Keratinocyte (primary cell): Measurements from ENCODE around the gene RTCB. TPM values are rescaled to one million over a fixed set of nuclear protein-coding genes. Genes with fewer than 3 reads are reported as not detected.

ENCODE experiments used
- DNase-seq: peaks from one replicate; pipeline ENCODE4 v3.0.0-alpha.2; 2011; ENCODE audit warnings: low read depth, missing footprints, low spot score
- FAIRE-seq: peaks from 2 replicates; lab custom pipeline; 2011; peaks lifted over from hg19 to GRCh38; lab: Jason Lieb, UNC
- H2AFZ ChIP-seq: 2 replicates; pipeline ENCODE4 v1.6.0; 2012; ENCODE audit warnings: low read length, control low read depth, inconsistent platforms; ENCODE audit not compliant: control insufficient read depth
- H3K27ac ChIP-seq: 2 replicates; pipeline ENCODE4 v1.5.1; 2011; ENCODE audit warnings: low read length; ENCODE audit not compliant: control insufficient read depth, insufficient read depth
- H3K27me3 ChIP-seq: 3 replicates; pipeline ENCODE4 v1.6.0; 2011; ENCODE audit warnings: low read length; ENCODE audit not compliant: control insufficient read depth, insufficient read depth; ENCODE audit errors: extremely low read depth
- H3K36me3 ChIP-seq, 2 experiments: 2 replicates in 1 of 2; 3 replicates in 1 of 2; pipeline ENCODE4 v1.5.1; 2011; ENCODE audit warnings: low read length in 2 of 2, mild to moderate bottlenecking in 1 of 2; ENCODE audit not compliant: control insufficient read depth in 2 of 2, insufficient read depth in 2 of 2; ENCODE audit errors: extremely low read depth in 1 of 2
- H3K4me1 ChIP-seq: 3 replicates; pipeline ENCODE4 v1.5.1; 2011; ENCODE audit warnings: low read length; ENCODE audit not compliant: control insufficient read depth, insufficient read depth; ENCODE audit errors: extremely low read depth
- H3K4me2 ChIP-seq: 3 replicates; pipeline ENCODE4 v1.6.0; 2011; ENCODE audit warnings: low read depth, low read length; ENCODE audit not compliant: control insufficient read depth, insufficient read depth; ENCODE audit errors: extremely low read depth
- H3K4me3 ChIP-seq, 3 experiments: fragments of 200-600 bp in 1 of 3; sonication (generic) in 1 of 3; 2 replicates in 2 of 3; 3 replicates in 1 of 3; pipeline ENCODE4 v1.5.1; 2011 to 2016; ENCODE audit warnings: low read length in 3 of 3, mild to moderate bottlenecking in 3 of 3, control low read depth in 2 of 3, inconsistent platforms in 1 of 3, low read depth in 1 of 3, mixed read lengths in 1 of 3, mixed run types in 1 of 3, moderate library complexity in 1 of 3; ENCODE audit not compliant: control insufficient read depth in 2 of 3, insufficient read depth in 2 of 3; ENCODE audit errors: extremely low read depth in 1 of 3
- H3K79me2 ChIP-seq: 2 replicates; pipeline ENCODE4 v1.6.0; 2012; ENCODE audit warnings: low read length; ENCODE audit not compliant: control insufficient read depth, insufficient read depth
- H3K9ac ChIP-seq: 3 replicates; pipeline ENCODE4 v1.6.0; 2011; ENCODE audit warnings: low read length; ENCODE audit not compliant: control insufficient read depth, insufficient read depth; ENCODE audit errors: extremely low read depth
- H3K9me1 ChIP-seq: 3 replicates; pipeline ENCODE4 v1.6.0; 2011; ENCODE audit warnings: low read length; ENCODE audit not compliant: control insufficient read depth, insufficient read depth; ENCODE audit errors: extremely low read depth
- H3K9me3 ChIP-seq: 2 replicates; pipeline ENCODE4 v1.5.1; 2012; ENCODE audit warnings: low read depth, low read length; ENCODE audit not compliant: control insufficient read depth
- H4K20me1 ChIP-seq: 3 replicates; pipeline ENCODE4 v1.6.0; 2011; ENCODE audit warnings: low read length; ENCODE audit not compliant: control insufficient read depth, insufficient read depth; ENCODE audit errors: extremely low read depth
- CTCF ChIP-seq, 3 experiments: IDR thresholded peaks in 1 of 3; conservative IDR thresholded peaks in 1 of 3; optimal IDR thresholded peaks in 1 of 3; 2 replicates in 2 of 3; 3 replicates in 1 of 3; pipeline versions ENCODE3 to v1.5.1; 2011; ENCODE audit warnings: low read length in 3 of 3, mild to moderate bottlenecking in 3 of 3, moderate library complexity in 2 of 3, control low read depth in 1 of 3, inconsistent platforms in 1 of 3; ENCODE audit not compliant: insufficient read depth in 2 of 3; ENCODE audit errors: extremely low read depth in 1 of 3
- EZH2 ChIP-seq: IDR thresholded peaks from one replicate; pipeline ENCODE4 v1.6.1; 2012; ENCODE audit warnings: inconsistent platforms, mild to moderate bottlenecking, low read length, moderate library complexity
- dilution Hi-C: fragments of 300-500 bp; cut with MboI; formaldehyde crosslinking; loops from one replicate; pipeline ENCODE4 v1.7.0; 2020; ENCODE audit warnings: low sequenced_read_pairs; ENCODE audit not compliant: extremely low pct_ligation_motif_present
- polyA minus RNA-seq, 3 experiments: library from RNA; depleted of rRNA, polyadenylated mRNA; stranded (reverse); fragments of >200 nt; gene quantifications; 1 replicate in 1 of 3; 2 replicates in 1 of 3; 3 replicates in 1 of 3; pipeline ENCODE4 v1.2.3, GENCODE V29; 2011
- polyA plus RNA-seq, 5 experiments: library from polyadenylated mRNA; depleted of rRNA in 3 of 5; stranded (reverse) in 3 of 5; stranded (forward) in 1 of 5; unstranded in 1 of 5; fragments of >200 nt; gene quantifications; 1 replicate in 1 of 5; 2 replicates in 3 of 5; 3 replicates in 1 of 5; pipeline versions ENCODE4 v1.2.1 to v1.2.3, GENCODE V29; 2011 to 2012; ENCODE audit warnings: missing spikeins in 2 of 5, low read depth in 1 of 5, low replicate concordance in 1 of 5

The RTCB gene
- polyA plus RNA-seq, result 117 to 143 TPM (median 122 TPM) in 3 replicates
- polyA plus RNA-seq (2011; ENCODE audit: low read depth), result 35.7 TPM
- polyA plus RNA-seq (2011; cell fraction: cytosol; rRNA removed), result 90.2 and 104 TPM in 2 replicates
- 120 and 163 TPM in 2 replicates for polyA plus RNA-seq (2011; cell fraction: nucleus; rRNA removed)
- 77.7 and 83.0 TPM in 2 replicates for polyA plus RNA-seq (2012; ENCODE audit: low replicate concordance)
- 60.8 to 113 TPM (median 77.1 TPM) in 3 replicates for polyA minus RNA-seq
- 38.9 TPM for polyA minus RNA-seq (2011; cell fraction: cytosol; rRNA and poly(A)+ RNA removed)
- 31.8 and 50.7 TPM in 2 replicates for polyA minus RNA-seq (2011; cell fraction: nucleus; rRNA and poly(A)+ RNA removed)

GRCh38 chr22:32411829-32412592, at the start of gene RTCB:
RTCB (minus strand) TSS chr22:32412247; CDS start chr22:32412156, 91 bp downstream.
- H3K9ac ChIP-seq, result peak within 1 kb of the TSS; percentile 96
- peak within 1 kb of the TSS; percentile 96 for H3K27ac ChIP-seq
- H3K9me3 ChIP-seq, result no peaks in the 10 kb centered on the region
- peaks cover 25% of the 10 kb centered on the region for H3K4me1 ChIP-seq
- peaks cover 43% of the 10 kb centered on the region for H3K79me2 ChIP-seq
- no peaks in the 10 kb centered on the region for H3K27me3 ChIP-seq
- H3K4me2 ChIP-seq, result peak within 1 kb of the TSS; percentile 97
- H4K20me1 ChIP-seq, result no peaks in the 10 kb centered on the region
- DNase-seq (peak; percentile 52), FAIRE-seq (peak; percentile 86)
- H2AFZ ChIP-seq, result peak within 1 kb of the TSS; percentile 72
- H3K4me3 ChIP-seq, result peak within 1 kb of the TSS; percentile 96 to 99 (median 98)
- TF ChIP-seq CTCF (optimal IDR thresholded peaks at IDR 0.05 in 1 of 3, IDR thresholded peaks at IDR 0.05 in 1 of 3, conservative IDR thresholded peaks at IDR 0.05 in 1 of 3; ENCODE audit: extremely low read depth in 1 of 3, insufficient read depth in 2 of 3, low read length in 3 of 3) (no peak), EZH2 (no peak)
- dilution Hi-C loops, result no loop called here
- H3K9me1 ChIP-seq, result peaks cover 2% of the 10 kb centered on the region
- peaks cover 13 to 16% of the 10 kb centered on the region in 2 experiments for H3K36me3 ChIP-seq

- Histone ChIP-seq H3K79me2 (no peaks in the 10 kb centered on the region), H3K36me3 (no peaks in the 10 kb centered on the region), H3K4me2 (no peak overlapping the region), H3K4me3 (no peak overlapping the region), H3K4me1 (no peaks in the 10 kb centered on the region), H3K9me1 (no peaks in the 10 kb centered on the region), H2AFZ (no peak overlapping the region), H4K20me1 (no peaks in the 10 kb centered on the region), H3K9me3 (no peaks in the 10 kb centered on the region), H3K27me3 (no peaks in the 10 kb centered on the region), H3K9ac (no peak overlapping the region), H3K27ac (no peak overlapping the region)
- no peak for DNase-seq
- TF ChIP-seq CTCF (optimal IDR thresholded peaks at IDR 0.05 in 1 of 3, IDR thresholded peaks at IDR 0.05 in 1 of 3, conservative IDR thresholded peaks at IDR 0.05 in 1 of 3; ENCODE audit: extremely low read depth in 1 of 3, insufficient read depth in 2 of 3, low read length in 3 of 3) (no peak), EZH2 (no peak)
- dilution Hi-C loops, result no loop called here
- FAIRE-seq, result no peak
Measured at GRCh38 chr22:32457031-32457430, 45.0 kb upstream of the RTCB start.
